ENCODE results near the gene PDE3A.

DNA sequence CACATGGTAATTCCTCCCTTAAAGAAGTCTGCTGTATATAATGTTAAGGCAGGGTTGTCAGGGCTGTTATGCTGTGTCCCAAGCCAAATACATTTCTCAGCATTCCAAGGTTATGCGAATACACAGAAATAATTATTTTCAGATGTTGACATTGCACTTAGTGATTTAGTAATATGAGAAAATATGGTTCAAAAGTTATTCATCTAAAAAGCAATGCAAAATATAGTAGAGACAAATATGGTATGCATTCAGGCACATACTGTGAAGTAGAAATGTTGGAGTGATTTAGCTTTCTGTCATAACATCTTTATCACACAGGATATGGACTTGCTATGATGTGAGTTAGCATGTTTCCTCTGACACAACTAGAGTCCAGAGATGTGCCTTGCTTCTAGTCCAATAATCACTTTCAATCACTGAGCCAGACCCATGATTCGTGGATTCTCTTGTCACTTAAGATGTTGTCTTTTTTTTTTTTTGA is 70.0 kb downstream of the PDE3A start:
- TF ChIP-seq CTCF (IDR thresholded peaks at IDR 0.05) (no peak), POLR2AphosphoS5 (IDR thresholded peaks at IDR 0.05) (no peak)

Measured in prostate gland (tissue), 2 donors.